GM12874 (cell line): ENCODE measurements around the gene CARNS1.

Experiments
- CTCF ChIP-seq: IDR thresholded peaks from 2 replicates; pipeline ENCODE4 v1.5.1; 2011; ENCODE audit warnings: low read depth, mild to moderate bottlenecking, control low read depth, low read length, moderate library complexity; ENCODE audit not compliant: insufficient read depth

The CARNS1 gene

DNA sequence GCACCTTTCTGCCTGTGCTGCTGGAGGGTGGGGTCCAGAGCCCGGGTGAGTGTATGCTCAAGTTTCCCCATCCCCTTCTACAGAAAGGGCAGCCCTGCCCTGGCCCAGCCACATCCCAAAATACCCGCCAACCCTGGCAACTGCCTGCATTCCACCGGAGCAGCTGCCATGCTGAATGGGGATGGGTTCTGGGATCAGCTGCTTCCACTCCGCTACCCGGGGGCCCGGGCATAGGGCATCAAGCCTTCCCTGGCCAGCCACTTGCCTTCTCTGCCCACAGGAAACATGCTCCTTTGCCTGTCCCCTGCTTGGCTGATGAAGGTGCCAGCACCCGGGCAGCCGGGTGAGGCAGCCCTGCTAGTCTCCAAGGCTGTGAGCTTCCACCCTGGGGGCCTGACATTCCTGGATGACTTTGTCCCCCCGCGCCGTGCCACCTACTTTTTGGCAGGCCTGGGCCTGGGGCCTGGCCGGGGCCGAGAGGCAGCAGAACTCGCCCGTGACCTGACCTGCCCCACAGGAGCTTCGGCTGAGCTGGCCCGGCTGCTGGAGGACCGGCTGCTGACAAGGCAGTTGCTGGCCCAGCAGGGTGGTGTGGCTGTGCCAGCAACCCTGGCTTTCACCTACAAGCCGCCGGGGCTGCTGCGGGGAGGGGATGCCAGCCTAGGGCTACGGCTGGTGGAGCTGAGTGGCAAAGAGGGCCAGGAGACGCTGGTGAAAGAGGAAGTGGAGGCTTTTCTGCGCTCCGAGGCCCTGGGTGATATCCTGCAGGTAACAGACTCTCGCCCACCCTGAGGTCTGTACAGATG lies 3.2 kb downstream of the CARNS1 start:
- TF ChIP-seq CTCF = no peak

GRCh38 chr11:67419325-67420049 lies 4.0 kb downstream of the CARNS1 start:
- no peak for TF ChIP-seq CTCF

DNA sequence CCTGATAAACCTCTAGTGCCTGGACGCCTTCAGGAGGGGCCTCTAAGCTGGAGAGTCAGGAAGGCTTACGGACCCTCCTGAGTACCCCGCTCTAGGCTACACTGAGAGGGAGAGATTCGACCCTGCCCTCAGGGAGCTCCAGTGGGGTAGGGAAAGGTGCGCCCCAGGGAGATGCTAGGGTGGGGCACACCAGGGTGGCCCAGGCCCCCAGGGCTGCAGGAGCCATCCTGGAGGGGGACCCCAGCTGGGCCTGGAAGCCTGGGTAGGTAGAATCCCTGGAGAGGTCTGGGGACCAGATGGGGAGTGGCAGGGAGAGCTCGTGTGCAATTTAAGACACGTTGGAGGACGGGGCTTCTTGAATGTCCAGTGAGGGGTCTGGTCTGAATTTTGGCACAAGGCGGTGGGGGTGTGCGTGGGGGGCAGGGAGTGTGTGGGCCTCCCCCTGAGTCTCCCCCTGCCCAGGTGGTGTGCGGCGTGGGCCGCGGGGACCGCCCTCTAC lies 4.7 kb downstream of the CARNS1 start:
- no peak for TF ChIP-seq CTCF

DNA sequence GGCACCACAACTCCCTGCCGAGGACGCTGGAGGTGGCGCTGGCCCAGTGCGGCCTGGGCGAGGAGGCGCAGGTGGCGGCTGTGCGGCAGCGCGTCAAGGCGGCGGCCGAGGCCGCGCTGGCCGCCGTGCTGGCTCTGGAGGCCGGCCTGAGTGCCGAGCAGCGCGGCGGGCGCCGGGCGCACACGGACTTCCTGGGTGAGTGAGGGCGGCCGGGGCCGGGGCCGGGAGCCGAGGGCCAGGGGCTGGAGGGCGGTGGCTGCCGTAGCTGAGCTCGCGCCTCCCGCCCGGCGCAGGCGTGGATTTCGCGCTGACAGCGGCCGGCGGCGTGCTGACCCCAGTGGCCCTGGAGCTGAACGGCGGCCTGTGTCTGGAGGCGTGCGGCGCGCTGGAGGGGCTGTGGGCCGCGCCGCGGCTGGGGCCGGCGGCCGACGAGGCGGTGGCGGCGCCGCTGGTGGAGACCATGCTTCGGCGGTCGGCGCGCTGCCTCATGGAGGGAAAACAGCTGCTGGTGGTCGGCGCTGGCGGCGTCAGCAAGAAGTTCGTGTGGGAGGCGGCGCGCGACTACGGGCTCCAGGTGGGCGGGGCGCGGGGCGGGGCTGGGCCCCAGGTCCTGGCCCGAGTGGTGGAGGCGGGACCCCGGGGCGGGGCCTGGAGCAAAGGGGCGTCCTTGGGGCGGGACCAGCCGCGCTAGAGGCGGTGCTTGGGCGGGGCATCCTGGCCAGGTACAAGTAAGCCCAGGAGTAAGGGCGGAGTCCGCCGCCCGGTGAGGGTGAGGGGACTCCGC lies 5.4 kb downstream of the CARNS1 start:
- TF ChIP-seq CTCF = no peak

- TF ChIP-seq CTCF = no peak
These were observed 6.1 kb downstream of the CARNS1 start for GRCh38 chr11:67421430-67422031.

GRCh38 chr11:67422891-67423290 lies 7.4 kb downstream of the CARNS1 start:
- TF ChIP-seq CTCF = no peak
